Measurements from ENCODE around the gene PROM1.

DNA sequence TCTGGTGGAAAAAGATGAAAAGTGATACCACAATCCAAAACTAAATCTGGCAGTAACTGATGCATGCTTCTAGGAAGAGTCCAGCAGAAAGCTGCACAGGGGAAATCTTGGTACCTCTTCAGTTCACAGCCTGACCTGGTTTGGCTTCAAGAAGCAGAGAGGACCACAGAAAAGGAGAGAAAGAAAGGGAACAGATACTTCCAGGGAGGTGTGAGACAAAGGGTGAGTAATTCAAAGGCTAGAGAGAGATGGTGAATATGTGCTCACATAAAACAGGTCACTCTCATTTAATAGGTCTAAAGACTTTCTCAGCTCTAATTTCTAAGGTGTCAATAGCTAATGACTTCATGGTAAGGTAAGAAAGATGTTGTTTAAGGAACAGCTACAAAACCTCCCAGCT is 132.0 kb downstream of the PROM1 start:
- no peak for TF ChIP-seq POLR2A (IDR thresholded peaks at IDR 0.05)
- TF ChIP-seq, protein P1, sequence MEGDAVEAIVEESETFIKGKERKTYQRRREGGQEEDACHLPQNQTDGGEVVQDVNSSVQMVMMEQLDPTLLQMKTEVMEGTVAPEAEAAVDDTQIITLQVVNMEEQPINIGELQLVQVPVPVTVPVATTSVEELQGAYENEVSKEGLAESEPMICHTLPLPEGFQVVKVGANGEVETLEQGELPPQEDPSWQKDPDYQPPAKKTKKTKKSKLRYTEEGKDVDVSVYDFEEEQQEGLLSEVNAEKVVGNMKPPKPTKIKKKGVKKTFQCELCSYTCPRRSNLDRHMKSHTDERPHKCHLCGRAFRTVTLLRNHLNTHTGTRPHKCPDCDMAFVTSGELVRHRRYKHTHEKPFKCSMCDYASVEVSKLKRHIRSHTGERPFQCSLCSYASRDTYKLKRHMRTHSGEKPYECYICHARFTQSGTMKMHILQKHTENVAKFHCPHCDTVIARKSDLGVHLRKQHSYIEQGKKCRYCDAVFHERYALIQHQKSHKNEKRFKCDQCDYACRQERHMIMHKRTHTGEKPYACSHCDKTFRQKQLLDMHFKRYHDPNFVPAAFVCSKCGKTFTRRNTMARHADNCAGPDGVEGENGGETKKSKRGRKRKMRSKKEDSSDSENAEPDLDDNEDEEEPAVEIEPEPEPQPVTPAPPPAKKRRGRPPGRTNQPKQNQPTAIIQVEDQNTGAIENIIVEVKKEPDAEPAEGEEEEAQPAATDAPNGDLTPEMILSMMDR (IDR thresholded peaks at IDR 0.05), result no peak
